HL-60 (cell line): ENCODE measurements around the gene URB2.

Experiments used
- DNase-seq, 2 experiments: peaks; one replicate each; pipeline ENCODE4 v3.0.0-alpha.2; 2010 to 2020; ENCODE audit warnings: low read depth in 1 of 2, low spot score in 1 of 2
- H3K27ac ChIP-seq: fragments of 250-450 bp; sonication (Bioruptor Pico); replicated peaks from 2 replicates; pipeline ENCODE4 v1.5.1; 2020; ENCODE audit warnings: mild to moderate bottlenecking, moderate library complexity
- H3K27me3 ChIP-seq: fragments of 250-450 bp; sonication (Bioruptor Pico); 2 replicates; pipeline ENCODE4 v1.5.1; 2021; ENCODE audit warnings: mild to moderate bottlenecking, moderate library complexity; ENCODE audit not compliant: insufficient read depth, poor library complexity, severe bottlenecking
- H3K4me3 ChIP-seq: replicated peaks from 2 replicates; pipeline ENCODE4 v1.5.1; 2011; ENCODE audit warnings: mild to moderate bottlenecking, control low read depth, low read length; ENCODE audit not compliant: insufficient read depth
- CTCF ChIP-seq: IDR thresholded peaks from one replicate; pipeline ENCODE4 v1.5.1; 2011; ENCODE audit warnings: low read length, control low read depth, inconsistent platforms; ENCODE audit not compliant: insufficient read depth
- GABPA ChIP-seq: IDR thresholded peaks from 2 replicates; pipeline ENCODE4 v1.6.1; 2012; ENCODE audit warnings: low read depth
- POLR2AphosphoS5 ChIP-seq: IDR thresholded peaks from 2 replicates; pipeline ENCODE4 v1.6.1; 2012; ENCODE audit warnings: low read depth
- REST ChIP-seq: IDR thresholded peaks from 2 replicates; pipeline ENCODE4 v1.6.1; 2012; ENCODE audit warnings: low read depth; ENCODE audit not compliant: insufficient replicate concordance
- SPI1 ChIP-seq: IDR thresholded peaks from 2 replicates; pipeline ENCODE4 v1.6.1; 2012; ENCODE audit warnings: low read depth, mild to moderate bottlenecking, borderline replicate concordance

The URB2 gene

GRCh38 chr1:229642376-229642775 lies 16.3 kb downstream of the URB2 start:
- no peak for DNase-seq
- Histone ChIP-seq H3K27ac (no peak overlapping the region), H3K4me3 (no peak overlapping the region), H3K27me3 (no peaks in the 10 kb centered on the region)
- TF ChIP-seq GABPA, result no peak
- TF ChIP-seq POLR2AphosphoS5, result no peak
- no peak for TF ChIP-seq REST
- TF ChIP-seq CTCF, result no peak
- TF ChIP-seq SPI1, result no peak

- Histone ChIP-seq H3K27me3 (no peaks in the 10 kb centered on the region), H3K27ac (no peak overlapping the region), H3K4me3 (no peak overlapping the region)
- DNase-seq, result no peak
- TF ChIP-seq SPI1 (no peak), GABPA (no peak), POLR2AphosphoS5 (no peak), REST (no peak), CTCF (no peak)
These were observed 16.9 kb downstream of the URB2 start for GRCh38 chr1:229642970-229643369.

GRCh38 chr1:229643996-229644745 lies 18.1 kb downstream of the URB2 start:
- no peak overlapping the region for H3K27ac ChIP-seq
- H3K27me3 ChIP-seq, result no peaks in the 10 kb centered on the region
- H3K4me3 ChIP-seq, result no peak overlapping the region
- no peak for TF ChIP-seq SPI1
- DNase-seq, result peak in 1 of 2 experiments; percentile 59

GRCh38 chr1:229645324-229645993 lies 19.4 kb downstream of the URB2 start:
- no peak for TF ChIP-seq SPI1
- no peak for TF ChIP-seq GABPA
- TF ChIP-seq REST, result no peak
- TF ChIP-seq CTCF, result no peak
- TF ChIP-seq POLR2AphosphoS5, result no peak
- H3K27ac ChIP-seq, result no peak overlapping the region
- H3K27me3 ChIP-seq, result no peaks in the 10 kb centered on the region
- H3K4me3 ChIP-seq, result no peak overlapping the region
- no peak for DNase-seq
